ENCODE results near the gene EDA.

The EDA gene

GRCh38 chrX:70062961-70063550 lies 447.1 kb downstream of the EDA start:
- H3K27me3 ChIP-seq (ENCODE audit: control insufficient read depth in 3 of 3, insufficient read depth in 3 of 3, low read depth in 1 of 3, low read length in 3 of 3), result peaks cover 0 to 9% (median 0%) of the 10 kb centered on the region in 3 experiments
- H3K27ac ChIP-seq (replicated peaks; ENCODE audit: low read length), result no peak overlapping the region
- no peak overlapping the region for H2BK120ac ChIP-seq (ENCODE audit: low read depth, low read length)
- peak overlapping the region in 1 of 2 donors; percentile 50 for H3K4me3 ChIP-seq (ENCODE audit: low read length in 2 of 2)
- no peak overlapping the region for H2BK5ac ChIP-seq (ENCODE audit: low read length)
- H3K4ac ChIP-seq (ENCODE audit: low read length), result no peak overlapping the region
- H3K4me2 ChIP-seq (ENCODE audit: insufficient read depth, low read length, poor library complexity, severe bottlenecking), result no peak overlapping the region
- WGBS, 2 donors (ENCODE audit: extremely low coverage in 2 of 2, insufficient read length in 2 of 2, insufficient replicate concordance in 1 of 2), result no CpG with 5 or more reads among the region's 52 CpGs
- no peaks in the 10 kb centered on the region for H3K9me3 ChIP-seq (replicated peaks in 1 of 2; ENCODE audit: control insufficient read depth in 2 of 2, insufficient read depth in 1 of 2, low read depth in 1 of 2, low read length in 2 of 2)
- no peak for DNase-seq (ENCODE audit: low spot score)
- no peak overlapping the region for H3K18ac ChIP-seq (ENCODE audit: low read length)
- H4K8ac ChIP-seq (ENCODE audit: low read depth, low read length), result no peak overlapping the region
- H3K14ac ChIP-seq (ENCODE audit: low read length), result no peak overlapping the region
- H4K91ac ChIP-seq (ENCODE audit: low read depth, low read length, poor library complexity), result no peak overlapping the region
- H2BK15ac ChIP-seq (ENCODE audit: low read length), result no peak overlapping the region
- no peaks in the 10 kb centered on the region for H3K79me1 ChIP-seq (ENCODE audit: low read depth, low read length)
- H2AFZ ChIP-seq (ENCODE audit: low read length), result no peak overlapping the region
- no peaks in the 10 kb centered on the region for H3K4me1 ChIP-seq (ENCODE audit: control insufficient read depth in 2 of 2, insufficient read depth in 1 of 2, low read depth in 1 of 2, low read length in 2 of 2)
- no peak overlapping the region for H3K23ac ChIP-seq (ENCODE audit: low read depth, low read length, poor library complexity)
- no peak overlapping the region for H2BK12ac ChIP-seq (ENCODE audit: low read length)
- no peaks in the 10 kb centered on the region for H3K36me3 ChIP-seq (replicated peaks in 1 of 2; ENCODE audit: control insufficient read depth in 2 of 2, insufficient read depth in 2 of 2, low read length in 2 of 2)
- H3K9ac ChIP-seq (ENCODE audit: low read depth, low read length, poor library complexity), result no peak overlapping the region
- no peak overlapping the region for H2AK5ac ChIP-seq (ENCODE audit: low read depth, low read length)

GRCh38 chrX:70066646-70067045 lies 450.7 kb downstream of the EDA start:
- Histone ChIP-seq H3K4me2 (ENCODE audit: insufficient read depth, low read length, poor library complexity, severe bottlenecking) (no peak overlapping the region), H3K27me3 (ENCODE audit: control insufficient read depth in 3 of 3, insufficient read depth in 3 of 3, low read depth in 1 of 3, low read length in 3 of 3) (peaks cover 0 to 9% (median 0%) of the 10 kb centered on the region in 3 experiments), H3K14ac (ENCODE audit: low read length) (no peak overlapping the region), H3K9ac (ENCODE audit: low read depth, low read length, poor library complexity) (no peak overlapping the region), H3K4me3 (ENCODE audit: low read length in 2 of 2) (no peak overlapping the region), H4K91ac (ENCODE audit: low read depth, low read length, poor library complexity) (no peak overlapping the region), H2BK15ac (ENCODE audit: low read length) (no peak overlapping the region), H2BK12ac (ENCODE audit: low read length) (no peak overlapping the region), H3K4ac (ENCODE audit: low read length) (no peak overlapping the region), H3K36me3 (replicated peaks in 1 of 2; ENCODE audit: control insufficient read depth in 2 of 2, insufficient read depth in 2 of 2, low read length in 2 of 2) (no peaks in the 10 kb centered on the region), H3K23ac (ENCODE audit: low read depth, low read length, poor library complexity) (no peak overlapping the region), H2BK120ac (ENCODE audit: low read depth, low read length) (no peak overlapping the region), H2AK5ac (ENCODE audit: low read depth, low read length) (no peak overlapping the region), H2AFZ (ENCODE audit: low read length) (no peak overlapping the region), H3K79me1 (ENCODE audit: low read depth, low read length) (no peaks in the 10 kb centered on the region), H3K18ac (ENCODE audit: low read length) (no peak overlapping the region), H3K9me3 (replicated peaks in 1 of 2; ENCODE audit: control insufficient read depth in 2 of 2, insufficient read depth in 1 of 2, low read depth in 1 of 2, low read length in 2 of 2) (no peaks in the 10 kb centered on the region), H3K4me1 (ENCODE audit: control insufficient read depth in 2 of 2, insufficient read depth in 1 of 2, low read depth in 1 of 2, low read length in 2 of 2) (no peaks in the 10 kb centered on the region), H2BK5ac (ENCODE audit: low read length) (no peak overlapping the region), H3K27ac (replicated peaks; ENCODE audit: low read length) (no peak overlapping the region), H4K8ac (ENCODE audit: low read depth, low read length) (no peak overlapping the region)
- DNase-seq (ENCODE audit: low spot score), result no peak
- no CpG with 5 or more reads among the region's 7 CpGs for WGBS, 2 donors (ENCODE audit: extremely low coverage in 2 of 2, insufficient read length in 2 of 2, insufficient replicate concordance in 1 of 2)

GRCh38 chrX:70079297-70079696 lies 463.4 kb downstream of the EDA start:
- no peak overlapping the region for H2AFZ ChIP-seq (ENCODE audit: low read length)
- no peak overlapping the region for H3K27ac ChIP-seq (replicated peaks; ENCODE audit: low read length)
- H3K9ac ChIP-seq (ENCODE audit: low read depth, low read length, poor library complexity), result no peak overlapping the region
- no peaks in the 10 kb centered on the region for H3K79me1 ChIP-seq (ENCODE audit: low read depth, low read length)
- H2BK12ac ChIP-seq (ENCODE audit: low read length), result no peak overlapping the region
- WGBS, 2 donors (ENCODE audit: extremely low coverage in 2 of 2, insufficient read length in 2 of 2, insufficient replicate concordance in 1 of 2), result no CpG with 5 or more reads among the region's 5 CpGs
- H2BK5ac ChIP-seq (ENCODE audit: low read length), result no peak overlapping the region
- no peaks in the 10 kb centered on the region for H3K4me1 ChIP-seq (ENCODE audit: control insufficient read depth in 2 of 2, insufficient read depth in 1 of 2, low read depth in 1 of 2, low read length in 2 of 2)
- H3K14ac ChIP-seq (ENCODE audit: low read length), result no peak overlapping the region
- no peak overlapping the region for H3K4me3 ChIP-seq (ENCODE audit: low read length in 2 of 2)
- H3K4ac ChIP-seq (ENCODE audit: low read length), result no peak overlapping the region
- no peak overlapping the region for H4K91ac ChIP-seq (ENCODE audit: low read depth, low read length, poor library complexity)
- H3K27me3 ChIP-seq (ENCODE audit: control insufficient read depth in 3 of 3, insufficient read depth in 3 of 3, low read depth in 1 of 3, low read length in 3 of 3), result peaks cover 0 to 13% (median 0%) of the 10 kb centered on the region in 3 experiments
- H2BK15ac ChIP-seq (ENCODE audit: low read length), result no peak overlapping the region
- H2BK120ac ChIP-seq (ENCODE audit: low read depth, low read length), result no peak overlapping the region
- no peaks in the 10 kb centered on the region for H3K36me3 ChIP-seq (replicated peaks in 1 of 2; ENCODE audit: control insufficient read depth in 2 of 2, insufficient read depth in 2 of 2, low read length in 2 of 2)
- H3K23ac ChIP-seq (ENCODE audit: low read depth, low read length, poor library complexity), result no peak overlapping the region
- no peak overlapping the region for H4K8ac ChIP-seq (ENCODE audit: low read depth, low read length)
- no peak for DNase-seq (ENCODE audit: low spot score)
- H3K9me3 ChIP-seq (replicated peaks in 1 of 2; ENCODE audit: control insufficient read depth in 2 of 2, insufficient read depth in 1 of 2, low read depth in 1 of 2, low read length in 2 of 2), result no peaks in the 10 kb centered on the region
- H2AK5ac ChIP-seq (ENCODE audit: low read depth, low read length), result no peak overlapping the region
- no peak overlapping the region for H3K4me2 ChIP-seq (ENCODE audit: insufficient read depth, low read length, poor library complexity, severe bottlenecking)
- H3K18ac ChIP-seq (ENCODE audit: low read length), result no peak overlapping the region

GRCh38 chrX:70079870-70080269 lies 464.0 kb downstream of the EDA start:
- peaks cover 0 to 13% (median 0%) of the 10 kb centered on the region in 3 experiments for H3K27me3 ChIP-seq (ENCODE audit: control insufficient read depth in 3 of 3, insufficient read depth in 3 of 3, low read depth in 1 of 3, low read length in 3 of 3)

More at GRCh38 chrX:70079870-70080269, 464.0 kb downstream of the EDA start:
- Histone ChIP-seq H2BK12ac (ENCODE audit: low read length) (no peak overlapping the region), H4K91ac (ENCODE audit: low read depth, low read length, poor library complexity) (no peak overlapping the region), H2BK120ac (ENCODE audit: low read depth, low read length) (no peak overlapping the region), H2AK5ac (ENCODE audit: low read depth, low read length) (no peak overlapping the region), H3K9me3 (replicated peaks in 1 of 2; ENCODE audit: control insufficient read depth in 2 of 2, insufficient read depth in 1 of 2, low read depth in 1 of 2, low read length in 2 of 2) (no peaks in the 10 kb centered on the region), H3K14ac (ENCODE audit: low read length) (no peak overlapping the region), H2BK15ac (ENCODE audit: low read length) (no peak overlapping the region), H3K9ac (ENCODE audit: low read depth, low read length, poor library complexity) (no peak overlapping the region), H3K4me2 (ENCODE audit: insufficient read depth, low read length, poor library complexity, severe bottlenecking) (no peak overlapping the region), H3K23ac (ENCODE audit: low read depth, low read length, poor library complexity) (no peak overlapping the region), H3K27ac (replicated peaks; ENCODE audit: low read length) (no peak overlapping the region), H3K36me3 (replicated peaks in 1 of 2; ENCODE audit: control insufficient read depth in 2 of 2, insufficient read depth in 2 of 2, low read length in 2 of 2) (no peaks in the 10 kb centered on the region), H3K79me1 (ENCODE audit: low read depth, low read length) (no peaks in the 10 kb centered on the region), H4K8ac (ENCODE audit: low read depth, low read length) (no peak overlapping the region), H2BK5ac (ENCODE audit: low read length) (no peak overlapping the region), H3K4me1 (ENCODE audit: control insufficient read depth in 2 of 2, insufficient read depth in 1 of 2, low read depth in 1 of 2, low read length in 2 of 2) (no peaks in the 10 kb centered on the region), H2AFZ (ENCODE audit: low read length) (no peak overlapping the region), H3K4ac (ENCODE audit: low read length) (no peak overlapping the region), H3K18ac (ENCODE audit: low read length) (no peak overlapping the region), H3K4me3 (ENCODE audit: low read length in 2 of 2) (no peak overlapping the region)
- DNase-seq (ENCODE audit: low spot score), result no peak
- no CpG with 5 or more reads among the region's 3 CpGs for WGBS, 2 donors (ENCODE audit: extremely low coverage in 2 of 2, insufficient read length in 2 of 2, insufficient replicate concordance in 1 of 2)

Data from neuronal stem cell (in vitro differentiated cells).